Measurements from ENCODE around the gene COL8A1.
A peak's percentile ranks its signal among the peaks of the same experiment; 100 is the strongest.

COL8A1 gene

GRCh38 chr3:99774467-99774866 lies 136.1 kb downstream of the COL8A1 start:
- no peak for DNase-seq
- in situ Hi-C loops (cut with MboI; ENCODE audit: low pct_unique_long_range_greater_than_20kb, low sequenced_read_pairs): no loop called here

DNA sequence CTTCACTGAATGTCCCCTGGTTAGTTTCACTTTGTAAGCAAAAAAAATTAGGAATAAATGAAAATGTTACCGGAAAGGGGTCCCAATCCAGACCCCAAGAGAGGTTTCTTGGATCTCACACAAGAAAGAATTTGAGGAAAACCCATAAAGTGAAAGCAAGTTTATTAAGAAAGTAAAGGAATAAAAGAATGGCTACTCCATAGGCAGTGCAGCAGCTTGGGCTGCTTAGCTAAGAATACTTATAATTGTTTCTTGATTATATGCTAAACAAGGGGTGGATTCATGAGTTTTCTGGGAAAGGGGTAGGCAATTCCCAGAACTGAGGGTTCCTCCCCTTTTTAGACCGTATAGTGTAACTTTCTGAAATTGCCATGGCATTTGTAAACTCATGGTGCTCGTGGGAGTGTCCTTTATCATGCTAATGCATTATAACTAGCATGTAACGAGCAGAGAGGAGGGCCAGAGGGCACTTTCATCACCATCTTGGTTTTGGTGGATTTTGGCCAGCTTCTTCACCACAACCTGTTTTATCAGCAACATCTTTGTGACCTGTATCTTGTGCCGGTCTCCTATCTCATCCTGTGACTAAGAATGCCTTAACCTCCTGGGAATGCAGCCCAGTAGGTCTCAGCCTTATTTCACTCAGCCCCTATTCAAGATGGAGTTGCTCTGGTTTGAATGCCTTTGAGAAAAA lies 138.3 kb downstream of the COL8A1 start:
- in situ Hi-C loops (cut with MboI; ENCODE audit: low pct_unique_long_range_greater_than_20kb, low sequenced_read_pairs): no loop called here
- no peak for DNase-seq

DNA sequence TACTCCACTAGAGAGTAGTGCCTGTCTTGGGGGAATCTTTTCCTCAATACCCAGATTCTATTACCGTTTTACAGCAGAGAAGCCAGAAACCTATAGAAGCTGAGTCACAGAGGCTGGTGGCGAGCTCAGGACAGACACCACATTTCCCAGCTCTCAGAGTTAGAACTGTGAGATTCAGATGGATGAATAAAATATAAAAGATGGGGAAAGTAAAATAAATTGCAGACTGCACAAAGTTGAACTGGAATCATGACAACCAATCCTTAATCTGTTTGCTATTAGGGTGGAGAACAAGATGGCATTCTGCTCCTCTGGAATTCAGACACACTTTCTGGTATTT lies 138.8 kb downstream of the COL8A1 start:
- DNase-seq: no peak
- in situ Hi-C loops (cut with MboI; ENCODE audit: low pct_unique_long_range_greater_than_20kb, low sequenced_read_pairs): no loop called here

DNA sequence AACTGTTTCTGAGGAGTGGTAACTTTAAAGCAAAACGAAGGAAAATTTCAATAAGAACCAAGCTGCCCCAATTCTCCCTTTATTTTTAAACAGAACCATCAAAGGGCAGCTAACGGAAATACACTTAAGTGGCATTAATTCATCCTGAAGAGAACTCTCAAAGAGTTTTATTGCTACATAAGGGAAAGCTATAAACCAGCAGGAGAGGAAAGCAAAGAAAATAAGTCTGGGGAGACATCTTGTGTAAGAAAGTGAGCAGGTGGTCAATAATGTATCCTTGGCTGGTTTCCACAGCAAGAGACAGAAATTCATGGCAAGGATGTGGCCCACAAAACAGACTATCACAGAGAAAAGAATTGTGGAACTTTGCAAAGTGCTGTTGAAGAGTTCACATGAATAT lies 139.3 kb downstream of the COL8A1 start:
- DNase-seq: no peak
- in situ Hi-C loops (cut with MboI; ENCODE audit: low pct_unique_long_range_greater_than_20kb, low sequenced_read_pairs): no loop called here

GRCh38 chr3:99780749-99781148 lies 142.4 kb downstream of the COL8A1 start:
- no peak for DNase-seq
- in situ Hi-C loops (cut with MboI; ENCODE audit: low pct_unique_long_range_greater_than_20kb, low sequenced_read_pairs): no loop called here

DNA sequence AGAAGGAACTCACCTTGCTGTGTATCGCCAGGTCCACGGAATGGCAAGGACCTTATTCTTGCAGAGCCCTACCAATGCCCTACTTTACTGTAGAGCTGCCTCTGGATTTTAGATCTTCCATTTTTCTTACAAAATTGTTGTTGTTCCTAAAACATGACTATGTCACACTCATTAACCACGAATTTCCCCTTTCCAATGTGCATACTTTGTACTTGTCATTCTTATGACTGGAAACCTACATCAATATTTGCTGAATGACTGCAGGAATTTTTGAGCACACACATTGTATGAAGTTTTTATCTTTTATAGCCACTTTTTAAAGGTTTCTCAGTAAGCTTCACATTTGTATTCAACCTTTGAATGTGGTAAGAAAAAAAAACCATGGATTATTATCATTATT lies 143.4 kb downstream of the COL8A1 start:
- DNase-seq: no peak
- in situ Hi-C loops (cut with MboI; ENCODE audit: low pct_unique_long_range_greater_than_20kb, low sequenced_read_pairs): no loop called here

DNA sequence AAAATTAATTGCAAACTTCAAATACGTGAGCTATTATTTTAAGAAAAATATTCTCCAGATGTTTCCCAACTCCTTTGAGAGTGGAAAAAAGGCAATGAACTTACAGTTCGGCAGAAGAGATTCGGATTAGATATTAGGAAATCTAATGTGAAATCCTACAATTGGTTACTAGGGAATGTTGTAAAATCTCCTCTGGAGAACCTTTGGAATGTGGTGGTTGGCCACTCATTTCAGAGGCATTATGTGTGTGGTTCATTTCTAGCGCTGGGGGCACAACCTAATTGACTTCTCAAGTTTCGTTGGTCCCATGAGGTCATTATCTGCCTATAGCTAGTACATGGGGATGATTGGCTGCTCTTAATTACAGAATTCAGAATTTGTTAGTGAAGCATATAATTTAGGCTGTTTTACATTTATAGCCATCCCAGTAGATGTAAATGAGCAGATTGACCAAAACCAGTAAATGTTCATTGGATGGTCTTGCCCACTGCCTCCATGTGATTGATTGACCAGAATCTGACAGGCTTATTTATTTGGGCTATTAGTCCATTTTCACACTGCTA lies 144.7 kb downstream of the COL8A1 start:
- no peak for DNase-seq
- in situ Hi-C loops (cut with MboI; ENCODE audit: low pct_unique_long_range_greater_than_20kb, low sequenced_read_pairs): no loop called here

GRCh38 chr3:99789011-99789721 lies 150.8 kb downstream of the COL8A1 start:
- in situ Hi-C loops (cut with MboI; ENCODE audit: low pct_unique_long_range_greater_than_20kb, low sequenced_read_pairs): no loop called here
- peak; percentile 32 for DNase-seq

GRCh38 chr3:99794485-99794884 lies 156.1 kb downstream of the COL8A1 start:
- in situ Hi-C loops (cut with MboI; ENCODE audit: low pct_unique_long_range_greater_than_20kb, low sequenced_read_pairs): no loop called here
- DNase-seq: no peak

DNA sequence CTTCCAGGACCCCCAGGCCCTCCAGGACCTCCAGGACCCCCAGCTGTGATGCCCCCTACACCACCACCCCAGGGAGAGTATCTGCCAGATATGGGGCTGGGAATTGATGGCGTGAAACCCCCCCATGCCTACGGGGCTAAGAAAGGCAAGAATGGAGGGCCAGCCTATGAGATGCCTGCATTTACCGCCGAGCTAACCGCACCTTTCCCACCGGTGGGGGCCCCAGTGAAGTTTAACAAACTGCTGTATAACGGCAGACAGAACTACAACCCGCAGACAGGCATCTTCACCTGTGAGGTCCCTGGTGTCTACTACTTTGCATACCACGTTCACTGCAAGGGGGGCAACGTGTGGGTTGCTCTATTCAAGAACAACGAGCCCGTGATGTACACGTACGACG lies 157.2 kb downstream of the COL8A1 start:
- no peak for DNase-seq
- in situ Hi-C loops (cut with MboI; ENCODE audit: low pct_unique_long_range_greater_than_20kb, low sequenced_read_pairs): no loop called here

- no peak for DNase-seq
- in situ Hi-C loops (cut with MboI; ENCODE audit: low pct_unique_long_range_greater_than_20kb, low sequenced_read_pairs): no loop called here
Observed at GRCh38 chr3:99799422-99799821, 161.0 kb downstream of the COL8A1 start.

DNA sequence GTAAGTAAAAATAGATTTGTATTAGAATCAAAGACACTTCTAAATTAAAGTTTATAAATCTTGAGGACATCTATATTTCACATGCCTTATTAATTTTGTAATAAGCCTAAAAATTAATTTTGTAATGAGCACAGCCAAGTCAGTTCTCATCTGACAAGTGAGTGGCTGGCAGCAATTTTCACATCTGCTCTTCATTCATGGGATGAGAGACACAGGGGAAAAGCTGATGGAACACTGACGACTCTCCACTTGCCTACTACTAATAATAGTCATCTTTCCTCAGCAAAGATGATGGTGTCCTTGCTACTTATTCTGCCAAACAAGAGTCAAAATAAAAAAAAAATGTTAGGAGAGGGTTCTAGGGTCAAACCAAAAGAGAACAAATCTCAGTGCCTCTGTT lies 164.9 kb downstream of the COL8A1 start:
- no peak for DNase-seq
- in situ Hi-C loops (cut with MboI; ENCODE audit: low pct_unique_long_range_greater_than_20kb, low sequenced_read_pairs): no loop called here

DNA sequence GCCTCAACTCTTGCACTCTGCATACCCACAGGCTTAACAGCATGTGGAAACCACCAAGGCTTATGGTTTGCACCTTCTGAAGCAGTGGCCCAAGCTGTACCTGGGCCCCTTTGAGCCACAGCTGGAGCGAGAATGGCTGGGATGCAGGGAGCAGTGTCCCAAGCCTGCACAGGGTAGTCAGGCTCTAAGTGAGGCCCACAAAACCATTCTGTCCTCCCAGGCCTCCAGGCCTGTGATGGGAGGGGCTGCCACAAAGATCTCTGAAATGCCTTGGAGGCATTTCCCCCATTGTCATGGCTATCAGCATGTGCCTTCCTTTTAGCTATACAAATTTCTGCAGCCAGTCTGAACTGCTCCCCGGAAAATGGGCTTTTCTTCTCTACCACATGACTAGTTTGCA lies 166.8 kb downstream of the COL8A1 start:
- in situ Hi-C loops (cut with MboI; ENCODE audit: low pct_unique_long_range_greater_than_20kb, low sequenced_read_pairs): no loop called here
- no peak for DNase-seq

GRCh38 chr3:99808163-99808794 lies 169.9 kb downstream of the COL8A1 start:
- DNase-seq: peak; percentile 69
- in situ Hi-C loops (cut with MboI; ENCODE audit: low pct_unique_long_range_greater_than_20kb, low sequenced_read_pairs): no loop called here

- in situ Hi-C loops (cut with MboI; ENCODE audit: low pct_unique_long_range_greater_than_20kb, low sequenced_read_pairs): no loop called here
- DNase-seq: no peak
Observed at GRCh38 chr3:99809565-99809964, 171.2 kb downstream of the COL8A1 start.

DNA sequence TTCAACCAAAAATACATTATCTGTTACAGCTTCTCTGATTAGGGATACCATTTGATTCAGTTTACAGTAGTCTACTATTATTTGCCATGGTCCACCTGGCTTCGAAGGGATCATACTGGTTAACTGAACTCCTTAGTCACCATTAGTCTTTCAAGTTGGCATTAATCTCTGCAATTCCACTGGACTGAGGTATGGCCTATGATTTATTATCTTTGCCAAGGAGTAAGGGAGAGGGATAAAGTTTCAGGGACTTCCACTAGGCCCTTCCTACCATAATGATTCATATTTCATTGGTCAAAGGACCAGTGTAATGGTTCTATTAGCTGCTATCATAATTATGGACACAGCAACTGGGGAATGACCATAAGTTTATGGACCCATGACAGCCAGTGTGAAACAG lies 172.0 kb downstream of the COL8A1 start:
- in situ Hi-C loops (cut with MboI; ENCODE audit: low pct_unique_long_range_greater_than_20kb, low sequenced_read_pairs): no loop called here
- no peak for DNase-seq

- DNase-seq: no peak
- in situ Hi-C loops (cut with MboI; ENCODE audit: low pct_unique_long_range_greater_than_20kb, low sequenced_read_pairs): no loop called here
Observed at GRCh38 chr3:99817047-99817436, 178.6 kb downstream of the COL8A1 start.

DNA sequence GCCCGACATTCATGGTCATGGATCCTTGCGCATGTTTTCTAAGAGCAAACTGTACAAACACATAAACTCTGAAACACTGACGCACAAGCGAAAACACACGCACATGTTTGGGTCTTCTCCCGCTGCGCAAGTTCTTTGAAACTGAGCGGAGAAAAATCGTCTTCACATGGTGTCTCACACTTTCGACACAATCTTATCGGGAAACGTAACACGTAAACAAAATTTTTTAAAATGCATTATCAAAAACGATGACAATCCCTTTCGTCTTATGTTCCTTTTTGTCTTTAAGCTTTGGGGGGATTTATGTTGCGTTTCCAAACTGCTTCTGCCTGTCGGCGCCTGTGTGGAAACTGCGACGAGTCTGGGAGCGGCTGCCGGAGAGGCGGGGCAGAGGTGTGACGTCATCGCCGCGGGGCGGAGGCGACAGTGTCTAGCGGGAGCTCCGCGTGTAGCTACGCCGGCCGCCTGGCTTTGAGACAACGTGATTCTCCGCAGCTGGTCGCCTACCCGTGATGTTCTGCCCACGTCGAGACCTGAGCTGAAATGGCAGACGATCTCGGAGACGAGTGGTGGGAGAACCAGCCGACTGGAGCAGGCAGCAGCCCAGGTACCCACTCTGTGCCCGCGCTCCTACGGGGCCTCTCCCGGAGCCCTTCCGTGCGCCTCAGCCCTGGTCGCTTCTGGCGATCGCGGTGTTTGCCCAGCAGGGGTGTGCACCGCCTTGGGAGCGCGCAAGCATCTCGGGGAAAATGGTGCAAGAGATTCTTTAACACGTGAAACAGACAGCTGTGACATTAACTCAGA lies 179.2 kb downstream of the COL8A1 start, which contains the start of gene CMSS1:
Gene CMSS1 (plus strand): TSS at position 426 of the 804 bp plus-strand sequence.
- peak; percentile 96 for DNase-seq
- in situ Hi-C loops (cut with MboI; ENCODE audit: low pct_unique_long_range_greater_than_20kb, low sequenced_read_pairs): no loop called here

- no peak for DNase-seq
- in situ Hi-C loops (cut with MboI; ENCODE audit: low pct_unique_long_range_greater_than_20kb, low sequenced_read_pairs): no loop called here
Observed at GRCh38 chr3:99818818-99819217, 180.4 kb downstream of the COL8A1 start.
